ENCODE measurements around the gene U2AF1L4. TPM values are rescaled to one million over a fixed set of nuclear protein-coding genes. Genes with fewer than 3 reads are reported as not detected.
A peak's percentile ranks its signal among the peaks of the same experiment; 100 is the strongest.

U2AF1L4 gene
- total RNA-seq, 2 donors from 2014 or later = 17.7 to 21.6 TPM

DNA sequence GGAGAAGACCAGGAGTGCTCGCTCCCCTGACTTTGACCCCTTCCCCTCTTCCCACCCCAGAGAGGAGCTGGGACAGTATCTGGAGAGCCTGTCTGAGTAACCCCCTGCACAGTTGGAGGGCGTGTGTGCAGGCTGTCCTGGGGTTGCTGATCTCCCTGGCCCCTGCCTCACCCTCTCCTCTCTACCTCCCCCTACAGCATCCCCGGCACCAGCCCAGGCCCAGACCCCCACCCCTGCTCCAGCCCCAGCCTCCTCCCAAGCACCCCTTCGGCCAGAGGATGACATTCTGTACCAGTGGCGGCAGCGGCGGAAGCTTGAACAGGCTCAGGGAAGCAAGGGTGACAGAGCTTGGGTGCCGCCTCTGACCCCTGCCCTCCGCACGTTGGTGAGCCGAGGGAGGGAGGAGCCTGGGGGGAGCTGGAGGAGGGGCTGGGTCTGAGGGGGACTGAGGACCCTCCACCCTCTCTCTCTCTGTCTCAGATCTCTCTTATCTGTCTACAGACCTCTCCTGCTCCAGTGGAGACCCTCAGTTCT is 21.4 kb upstream of the U2AF1L4 start:
- no peak for DNase-seq

DNA sequence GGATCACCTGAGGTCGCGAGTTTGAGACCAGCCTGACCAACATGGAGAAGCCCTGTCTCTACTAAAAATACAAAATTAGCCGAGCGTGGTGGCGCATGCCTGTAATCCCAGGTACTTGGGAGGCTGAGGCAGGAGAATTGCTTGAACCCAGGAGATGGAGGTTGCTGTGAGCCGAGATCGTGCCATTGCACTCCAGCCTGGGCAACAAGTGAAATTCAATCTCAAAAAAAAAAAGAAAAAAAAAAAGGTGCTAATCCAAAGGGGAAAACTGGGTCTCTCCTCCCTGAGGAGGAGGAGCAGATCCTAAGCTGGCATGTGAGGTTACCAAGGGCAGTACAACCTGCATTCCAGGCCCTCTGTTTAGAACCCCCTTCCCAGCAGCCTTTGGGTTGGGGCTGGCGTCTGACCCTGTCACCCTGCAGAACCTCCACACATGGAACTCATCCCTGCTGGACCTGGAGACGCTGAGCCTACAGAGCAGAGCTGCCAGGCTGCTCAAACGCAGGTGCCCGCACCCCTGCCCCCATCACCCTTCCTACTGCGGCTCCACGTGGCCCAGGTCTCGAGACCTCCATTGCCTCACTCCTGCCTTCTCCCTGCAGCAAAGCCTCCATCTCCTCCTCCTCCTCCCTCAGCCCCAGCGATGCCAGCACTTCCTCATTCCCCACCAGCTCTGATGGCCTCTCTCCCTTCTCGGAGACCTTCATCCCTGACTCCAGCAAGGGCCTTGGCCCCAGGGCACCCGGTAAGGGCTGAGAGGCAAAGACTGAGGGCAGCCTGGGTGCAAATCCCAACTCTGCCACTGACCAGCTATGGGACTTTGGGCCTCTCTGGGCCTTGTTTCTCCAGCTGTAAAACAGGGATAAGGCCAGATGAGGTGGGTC is 19.5 kb upstream of the U2AF1L4 start:
- intact Hi-C loops (cut with DNase I) = no loop called here
- DNase-seq = no peak

More for the DNA sequence above, 21.4 kb upstream of the U2AF1L4 start:
- peak in 1 of 2 donors; percentile 21 for ATAC-seq
- intact Hi-C loops (cut with DNase I) = no loop called here

DNA sequence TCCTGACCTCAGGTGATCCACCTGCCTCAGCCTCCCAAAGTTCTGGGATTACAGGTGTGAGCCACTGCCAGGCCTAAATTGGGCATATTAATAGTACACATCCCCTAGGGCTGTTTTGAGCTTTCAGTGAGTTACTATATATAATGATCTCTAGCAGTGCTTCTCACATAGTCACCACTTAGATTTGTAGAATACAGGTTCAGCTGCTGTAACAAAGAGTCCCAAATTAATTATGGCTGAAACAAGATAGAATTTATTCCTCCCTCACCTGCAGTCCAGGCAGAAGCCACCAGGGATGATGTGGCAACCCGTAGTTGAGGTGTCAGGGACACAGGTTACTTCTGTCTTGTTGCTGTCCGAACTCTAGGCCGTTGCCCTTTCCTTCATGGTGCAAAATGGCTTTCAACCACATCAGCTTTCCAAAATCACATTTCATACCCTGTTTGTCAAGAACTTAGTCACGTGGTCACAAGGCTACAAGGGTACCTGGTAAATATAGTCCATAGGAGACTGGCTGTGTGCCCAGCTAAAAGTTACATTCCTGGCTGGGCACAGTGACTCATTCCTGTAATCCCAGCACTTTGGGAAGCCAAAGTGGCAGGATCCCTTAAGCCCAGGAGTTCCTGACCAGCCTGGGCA is 15.6 kb upstream of the U2AF1L4 start:
- intact Hi-C loops (cut with DNase I) = no loop called here
- no peak for ATAC-seq
- no peak for DNase-seq

More for the DNA sequence above, 19.5 kb upstream of the U2AF1L4 start:
- no peak for ATAC-seq

DNA sequence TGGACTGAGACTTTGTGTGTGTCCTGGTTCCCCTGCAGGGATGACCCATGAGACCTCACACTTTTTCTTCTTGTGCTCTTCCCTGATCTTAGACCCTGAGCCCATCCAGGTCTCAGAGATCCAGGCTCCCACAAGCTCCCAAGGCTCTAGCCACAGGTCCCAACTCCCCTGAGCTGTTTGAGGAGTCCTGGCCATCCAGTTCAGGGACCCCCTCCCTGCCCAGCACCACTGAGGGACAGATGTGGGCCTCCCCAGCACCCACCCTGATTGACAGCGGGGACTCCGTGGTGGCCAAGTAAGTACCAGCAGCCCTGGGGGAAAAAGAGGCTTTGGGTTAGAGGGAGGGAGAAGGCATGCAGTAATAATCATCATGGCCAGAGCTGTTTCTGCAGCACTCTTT is 14.5 kb upstream of the U2AF1L4 start:
- DNase-seq (no peak), ATAC-seq (no peak)
- intact Hi-C loops (cut with DNase I) = no loop called here

DNA sequence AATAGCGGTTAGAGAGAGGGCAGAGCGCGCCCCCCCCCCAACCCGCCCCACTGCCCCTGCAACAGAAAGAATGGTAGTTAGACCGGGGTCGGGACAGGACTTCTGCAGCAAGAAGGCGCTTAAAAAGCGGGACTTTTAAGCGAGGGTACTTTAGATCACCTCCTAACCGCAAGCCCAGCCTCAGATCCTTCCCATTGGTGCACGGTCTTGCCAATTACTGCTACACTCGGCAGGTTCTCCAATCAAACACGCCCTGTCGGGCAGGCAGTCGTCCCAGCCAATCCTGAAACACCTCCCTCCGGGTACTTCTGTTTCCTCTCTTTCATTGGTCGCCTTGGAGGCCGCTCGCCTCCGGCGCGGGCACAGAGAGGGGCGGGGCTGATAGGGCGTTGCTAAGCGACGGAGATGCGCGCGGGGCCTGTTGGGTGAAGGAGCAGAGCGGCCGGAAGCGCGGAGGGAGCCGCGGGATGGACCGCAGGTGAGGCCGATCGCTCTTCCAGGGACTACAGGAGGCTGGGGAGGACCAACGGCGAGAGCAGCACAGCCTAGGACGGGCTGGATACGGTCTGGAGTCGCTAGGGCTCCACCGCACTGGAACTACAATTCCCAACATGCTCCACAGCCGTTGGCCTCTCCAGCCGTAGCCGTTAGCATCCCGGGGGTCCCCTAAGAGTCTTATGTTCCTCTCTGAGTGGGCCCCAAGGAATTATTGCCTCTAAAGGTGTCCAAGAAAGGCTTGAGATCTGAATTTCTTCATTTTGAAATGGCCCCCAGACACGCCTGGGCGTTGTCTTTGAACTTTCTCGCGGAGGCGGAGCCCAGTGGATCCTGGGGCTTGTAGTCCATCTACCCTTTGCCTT is 12.8 kb upstream of the U2AF1L4 start, which contains the start of gene PROSER3:
Gene PROSER3, plus strand, starts transcription at position 428 of the 860 bp plus-strand sequence. Its CDS starts 40 bp downstream, at position 468.
- peak; percentile 97 for DNase-seq
- ATAC-seq = peak; percentile 81 to 88
- intact Hi-C loops (cut with DNase I) = no loop called here

DNA sequence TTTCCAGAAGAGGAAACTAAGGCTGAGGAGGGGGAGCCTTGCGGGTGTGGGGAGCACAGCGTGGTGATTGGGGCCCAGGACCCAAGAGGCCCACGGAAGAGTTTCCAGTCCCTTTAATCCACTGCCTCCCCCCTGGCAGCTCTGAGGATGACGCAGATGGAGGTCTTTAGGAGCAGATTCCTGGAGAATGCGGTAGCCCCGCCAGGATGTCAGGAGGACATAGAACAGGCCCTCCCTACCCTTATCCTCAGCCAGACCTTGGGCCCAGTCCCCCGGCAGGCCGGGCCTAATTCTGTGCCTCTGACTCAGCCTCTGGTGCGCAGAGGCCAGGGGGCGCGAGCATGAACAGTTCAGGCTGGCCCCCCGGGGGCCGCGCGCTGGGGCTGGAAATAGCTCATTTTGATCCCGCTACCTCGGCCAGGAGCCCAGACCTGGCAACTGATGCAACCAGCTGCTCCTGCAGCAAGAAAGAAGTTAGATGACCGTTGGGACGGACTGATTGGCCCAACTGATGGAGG is 12.1 kb upstream of the U2AF1L4 start:
- DNase-seq (peak; percentile 91), ATAC-seq (peak; percentile 60 to 71)
- intact Hi-C loops (cut with DNase I) = no loop called here

DNA sequence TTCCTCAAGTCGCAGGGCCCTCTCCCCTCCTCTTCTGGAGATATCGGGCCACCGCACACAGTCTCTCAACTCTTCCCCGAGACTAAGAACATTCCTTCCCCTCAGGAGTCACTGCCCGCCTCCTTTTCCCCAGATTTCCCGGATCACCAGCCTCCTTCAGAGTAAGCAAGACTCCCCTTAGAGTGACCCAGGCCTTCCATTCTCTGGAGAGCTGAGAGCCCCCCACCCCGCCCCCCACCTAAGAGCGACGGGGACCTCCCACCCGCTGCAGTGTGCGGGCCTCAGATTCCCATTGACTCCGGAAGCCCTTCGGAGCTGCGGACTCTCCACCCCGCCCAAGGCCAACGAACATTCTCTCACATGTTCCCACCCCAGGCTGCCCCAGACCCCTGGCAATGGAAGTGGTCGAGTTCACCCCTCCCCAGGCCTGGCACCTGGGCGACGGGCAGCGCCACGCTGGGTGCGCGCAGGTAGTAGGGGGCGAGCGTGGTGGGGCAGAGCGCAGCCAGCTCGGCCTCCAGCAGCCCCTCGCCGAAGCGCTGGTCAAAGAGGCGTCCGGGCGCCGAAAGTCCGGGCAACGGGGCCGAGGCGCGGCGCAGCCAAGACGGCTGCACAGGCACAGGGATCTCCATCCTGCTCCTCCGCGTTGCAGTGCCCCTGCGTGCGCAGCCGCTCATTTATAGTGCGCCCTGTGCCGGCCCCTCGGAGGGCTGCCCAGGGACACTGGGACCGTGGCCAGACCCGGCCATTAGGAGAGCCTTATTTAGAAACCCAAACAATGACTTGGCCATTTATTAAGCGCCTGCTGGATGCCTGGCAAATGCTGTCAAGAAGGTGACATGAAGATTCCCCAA is 11.4 kb upstream of the U2AF1L4 start, which contains the start of gene HSPB6:
Gene HSPB6, minus strand, starts transcription at position 653 of the 854 bp plus-strand sequence. Its CDS starts 21 bp downstream, at position 632.
- intact Hi-C loops (cut with DNase I) = no loop called here
- peak; percentile 84 for DNase-seq
- peak; percentile 40 to 45 for ATAC-seq

DNA sequence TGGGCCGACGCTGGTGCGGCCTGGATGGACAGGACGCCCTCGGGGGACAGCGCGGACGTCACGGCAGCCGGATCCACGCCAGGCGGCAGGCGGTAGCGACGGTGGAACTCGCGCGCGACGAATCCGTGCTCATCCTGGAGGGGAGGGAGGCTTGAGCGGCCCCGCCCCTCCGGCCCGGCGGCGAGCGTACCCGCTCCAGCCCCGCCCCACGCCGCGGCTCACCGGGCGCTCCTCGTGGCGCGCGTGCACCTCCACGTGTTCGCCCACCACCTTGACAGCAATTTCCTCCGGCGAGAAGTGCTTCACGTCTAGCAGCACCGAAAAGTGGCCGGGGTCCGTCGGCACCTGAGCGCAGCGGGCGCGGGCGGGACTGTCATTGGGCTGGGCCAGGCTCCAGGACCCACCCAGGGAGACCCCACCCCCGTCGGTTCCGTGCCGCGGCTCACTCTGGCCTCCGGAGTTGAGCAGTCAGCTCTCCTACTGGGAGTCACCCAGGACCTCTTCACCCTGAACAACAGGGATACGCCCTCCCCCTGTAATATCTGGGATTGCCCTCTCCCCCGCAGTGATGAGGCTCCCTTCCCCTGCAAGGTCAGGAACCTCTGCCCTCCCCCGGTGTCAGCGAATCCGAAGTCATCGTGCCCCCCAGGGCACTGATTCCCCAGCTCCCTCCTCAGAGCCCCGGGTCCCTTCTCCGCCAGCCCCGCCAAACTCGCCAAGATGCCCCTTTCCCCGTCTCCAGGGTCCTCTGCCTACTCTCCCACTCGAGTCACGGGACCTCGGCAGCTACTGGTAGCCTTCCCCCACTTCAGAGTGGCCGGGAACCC is 10.5 kb upstream of the U2AF1L4 start:
- DNase-seq = peak; percentile 91
- intact Hi-C loops (cut with DNase I) = no loop called here
- peak; percentile 33 to 55 for ATAC-seq

DNA sequence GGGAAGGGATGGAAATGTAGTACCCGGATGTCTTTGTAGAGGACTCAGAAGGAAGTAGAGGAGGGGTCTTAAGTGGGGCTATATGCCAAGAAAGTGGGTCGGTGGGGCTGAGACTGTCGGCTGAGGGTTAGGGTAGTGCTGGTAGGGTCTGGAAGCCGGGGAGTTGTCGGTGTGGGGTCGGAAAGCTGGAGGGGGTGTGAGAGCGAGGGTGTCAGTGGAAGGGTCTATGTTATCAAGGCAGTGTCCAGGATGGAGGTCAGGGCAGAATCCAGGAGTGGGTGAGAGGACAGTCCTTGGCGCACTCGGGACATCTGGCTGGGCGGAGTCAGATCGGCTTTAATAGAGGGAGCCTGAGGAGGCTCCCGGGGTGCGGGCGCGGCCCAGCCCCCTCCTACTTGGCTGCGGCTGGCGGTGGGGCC is 9.9 kb upstream of the U2AF1L4 start:
- peak in 1 of 2 donors; percentile 17 for ATAC-seq
- DNase-seq = no peak
- intact Hi-C loops (cut with DNase I) = no loop called here

DNA sequence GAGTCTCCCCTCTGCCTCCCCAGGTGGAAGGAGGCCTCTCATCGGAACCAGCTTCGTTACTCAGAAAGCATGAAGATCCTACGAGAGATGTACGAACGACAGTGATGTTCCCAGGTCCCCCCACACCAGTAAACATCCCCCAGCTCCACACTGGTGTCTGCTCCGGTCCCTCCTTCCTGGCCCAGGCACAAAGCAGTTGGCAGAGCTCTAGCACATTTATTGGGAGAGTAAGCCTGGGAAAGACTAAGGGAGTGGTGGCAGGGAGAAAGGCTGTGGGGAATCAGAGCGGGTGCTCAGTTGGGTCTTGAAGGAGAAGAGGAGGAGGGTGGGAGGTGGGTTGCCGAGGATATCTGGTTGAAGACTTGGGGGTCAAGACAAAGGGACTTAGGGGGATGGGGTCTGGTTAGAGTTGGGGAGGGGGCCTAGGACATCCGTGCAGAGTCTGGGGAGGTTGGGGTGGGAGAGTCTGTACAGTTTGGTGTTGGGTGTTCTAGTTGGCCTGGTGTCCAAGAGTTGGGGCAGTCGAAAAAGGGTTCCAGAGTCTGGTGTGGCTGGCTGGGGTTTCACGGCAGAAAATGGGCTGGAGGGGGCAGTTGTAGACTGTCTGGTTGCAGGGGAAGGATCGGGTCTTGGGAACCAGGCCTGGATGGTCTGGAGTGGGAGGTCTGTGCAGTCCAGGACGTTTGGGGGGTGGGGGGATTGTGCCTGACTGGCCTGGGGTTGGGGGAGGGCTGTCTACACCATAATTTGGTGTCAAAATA is 9.3 kb upstream of the U2AF1L4 start:
- DNase-seq (no peak), ATAC-seq (no peak)
- intact Hi-C loops (cut with DNase I) = no loop called here

DNA sequence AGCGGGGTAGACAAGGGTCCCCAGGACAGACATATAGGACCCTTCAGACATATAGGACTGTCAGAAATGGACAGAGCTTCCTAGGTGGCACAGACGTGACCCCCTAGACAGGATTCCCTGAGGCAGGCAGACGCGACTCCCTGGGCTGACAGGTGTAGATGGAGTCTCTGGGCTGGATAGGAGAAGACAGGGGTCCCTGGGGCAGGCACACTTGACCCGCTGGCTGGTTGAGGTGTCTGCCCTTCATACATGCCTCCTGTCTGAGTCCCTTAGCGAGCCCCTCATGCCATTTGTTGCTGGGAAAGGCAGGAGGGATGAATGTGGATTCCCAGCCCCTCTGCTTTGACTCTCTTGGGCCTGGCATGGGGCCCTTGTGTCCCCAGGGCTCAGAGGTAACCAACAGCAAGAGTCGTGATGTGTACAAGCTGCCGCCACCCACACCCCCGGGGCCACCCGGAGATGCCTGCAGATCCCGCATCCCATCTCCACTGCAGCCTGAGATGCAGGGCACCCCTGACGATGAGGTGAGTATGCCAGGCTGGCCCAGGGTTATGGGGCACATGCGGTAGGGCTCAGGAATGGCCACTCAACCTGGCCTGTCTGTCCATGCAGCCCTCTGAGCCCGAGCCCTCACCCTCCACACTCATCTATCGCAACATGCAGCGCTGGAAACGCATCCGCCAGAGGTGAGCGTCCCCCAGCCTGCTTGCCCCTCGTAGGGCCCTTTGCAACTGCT is 8.6 kb upstream of the U2AF1L4 start:
- intact Hi-C loops (cut with DNase I) = no loop called here
- ATAC-seq = no peak
- DNase-seq = no peak

DNA sequence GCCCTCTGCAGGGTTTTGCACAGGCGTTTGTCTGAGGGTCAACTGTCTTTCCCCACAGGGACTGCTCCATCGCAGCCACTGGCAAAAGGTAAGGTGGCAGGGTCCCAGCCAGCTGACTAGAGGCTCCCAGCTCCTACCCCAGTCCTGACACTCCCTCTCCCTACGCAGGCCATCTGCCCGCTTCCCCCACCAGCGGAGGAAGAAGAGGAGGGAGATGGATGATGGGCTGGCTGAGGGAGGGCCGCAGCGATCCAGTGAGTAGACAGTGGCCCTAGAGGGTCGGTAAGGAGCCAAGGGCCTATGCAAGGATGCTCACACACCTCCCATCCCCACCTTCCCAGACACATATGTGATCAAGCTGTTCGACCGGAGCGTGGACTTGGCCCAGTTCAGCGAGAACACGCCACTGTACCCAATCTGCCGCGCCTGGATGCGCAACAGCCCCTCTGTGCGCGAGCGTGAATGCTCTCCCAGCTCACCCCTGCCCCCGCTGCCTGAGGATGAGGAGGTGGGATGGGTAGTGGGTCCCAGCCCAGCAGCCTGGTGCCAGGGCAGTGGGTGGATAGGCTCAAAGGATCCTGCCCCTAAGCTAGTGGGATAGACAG is 7.6 kb upstream of the U2AF1L4 start:
- DNase-seq (no peak), ATAC-seq (no peak)
- intact Hi-C loops (cut with DNase I) = no loop called here

DNA sequence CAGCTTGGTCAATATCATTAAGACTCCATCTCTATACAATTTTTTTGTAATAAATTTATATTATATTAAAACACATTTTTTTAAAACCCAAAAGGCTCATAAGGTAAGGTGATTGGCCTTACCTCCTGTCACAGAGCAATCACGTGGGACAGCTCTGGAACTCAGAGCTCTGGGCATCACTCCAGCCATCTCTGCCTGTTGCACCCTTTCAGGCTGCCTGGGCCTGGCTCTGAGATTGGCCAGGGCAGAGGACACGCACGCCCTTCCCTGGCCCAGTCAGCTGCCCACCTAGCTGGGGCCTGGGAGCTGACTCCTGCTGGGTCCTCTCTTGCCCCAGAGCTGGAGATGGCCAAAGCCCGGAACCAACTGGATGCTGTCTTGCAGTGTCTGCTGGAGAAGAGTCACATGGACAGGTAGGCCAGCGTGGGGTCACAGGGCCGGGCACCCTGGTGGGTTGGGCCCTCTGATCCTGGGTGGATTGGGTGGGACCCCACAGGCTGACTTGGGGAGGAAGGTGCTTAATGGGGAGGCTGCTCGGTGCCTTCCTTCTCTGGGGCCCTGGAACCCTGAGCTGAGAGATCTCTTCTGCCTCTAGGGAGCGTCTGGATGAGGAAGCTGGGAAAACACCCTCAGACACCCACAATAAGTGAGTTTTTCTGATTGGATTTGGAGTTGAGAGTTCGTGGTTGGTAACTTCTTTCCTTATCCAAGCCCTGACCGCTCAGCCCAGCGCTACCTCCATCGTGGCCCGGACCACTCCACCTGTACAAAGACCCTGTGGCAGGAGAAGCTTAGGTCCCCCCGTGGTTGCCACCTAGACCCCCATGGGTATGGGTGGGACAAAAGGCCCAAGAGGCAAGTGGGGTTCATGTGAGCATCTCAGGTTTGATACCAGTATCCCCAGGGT is 6.9 kb upstream of the U2AF1L4 start:
- no peak for DNase-seq
- intact Hi-C loops (cut with DNase I) = no loop called here
- no peak for ATAC-seq

DNA sequence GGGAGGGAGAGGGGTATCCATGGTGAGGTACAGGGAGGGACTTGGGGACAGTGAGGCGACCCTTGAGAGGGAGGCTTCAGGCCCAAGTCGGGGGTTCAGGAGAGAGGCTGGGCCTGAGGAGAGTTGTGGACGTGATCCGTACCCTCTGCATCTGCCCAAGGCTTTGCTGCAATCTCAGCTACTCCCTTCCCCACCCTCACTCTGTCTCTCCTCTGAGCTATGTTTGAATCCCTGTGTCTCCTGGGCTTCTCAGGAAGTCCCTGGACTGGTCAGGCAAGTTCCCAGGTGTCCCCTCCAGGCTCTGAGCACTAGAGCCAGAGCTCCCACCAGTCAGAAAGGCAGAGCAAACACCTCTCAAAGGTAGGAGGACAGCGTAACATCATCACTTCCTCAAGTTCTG is 4.9 kb upstream of the U2AF1L4 start:
- ATAC-seq (no peak), DNase-seq (no peak)
- intact Hi-C loops (cut with DNase I) = no loop called here

All from left cardiac atrium (tissue), 4 donors.